ENCODE results near the gene C6orf136. TPM values are rescaled to one million over a fixed set of nuclear protein-coding genes. Genes with fewer than 3 reads are reported as not detected.
A peak's percentile ranks its signal among the peaks of the same experiment; 100 is the strongest.

C6orf136 gene
- total and polyA plus RNA-seq, 9 of the 15 experiments (the other 6 are each of a cell fraction or from before 2014, with no cell fraction given): 14.1 to 63.1 (median 18.4) TPM

DNA sequence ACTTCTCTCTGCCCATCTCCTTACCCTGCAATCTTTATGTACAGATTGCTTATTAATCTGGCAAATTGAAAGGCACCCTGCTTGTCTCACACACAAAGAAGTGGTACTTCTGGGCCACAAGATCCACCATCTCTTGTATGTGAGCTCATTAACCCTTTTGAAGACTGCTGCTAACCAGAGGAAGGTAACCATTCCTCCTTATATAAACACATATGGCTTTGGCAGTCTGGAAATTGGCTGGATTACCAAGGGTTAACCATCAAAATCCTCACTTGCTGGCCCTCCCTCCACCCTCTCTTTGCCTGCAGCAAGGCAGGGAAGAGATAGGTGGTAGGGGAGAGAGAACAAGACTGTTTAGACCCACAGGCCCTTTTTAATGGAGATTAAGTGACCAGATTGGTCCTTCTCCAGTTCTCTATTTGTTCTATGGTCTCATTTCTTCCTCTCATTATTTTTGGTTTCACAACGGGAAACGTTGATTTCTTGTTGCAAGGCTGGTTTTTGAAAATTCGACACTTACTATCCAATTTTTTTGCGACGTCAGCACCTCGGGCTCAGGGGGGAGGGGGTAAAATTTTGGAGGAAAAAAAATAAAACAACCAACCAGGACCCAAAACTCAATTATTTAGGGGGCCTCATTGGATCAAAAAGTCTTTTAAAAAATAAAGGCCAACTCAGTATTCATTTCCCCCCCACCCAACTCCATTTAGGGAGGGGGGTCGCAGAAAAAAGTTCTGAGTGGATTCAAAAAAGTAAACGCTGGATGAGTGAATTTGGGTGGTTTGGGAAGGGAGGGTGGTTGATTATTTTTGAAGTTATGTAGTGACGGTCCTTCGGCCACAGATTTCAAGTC lies 30.7 kb upstream of the C6orf136 start (continued):
- TF ChIP-seq, protein P1, sequence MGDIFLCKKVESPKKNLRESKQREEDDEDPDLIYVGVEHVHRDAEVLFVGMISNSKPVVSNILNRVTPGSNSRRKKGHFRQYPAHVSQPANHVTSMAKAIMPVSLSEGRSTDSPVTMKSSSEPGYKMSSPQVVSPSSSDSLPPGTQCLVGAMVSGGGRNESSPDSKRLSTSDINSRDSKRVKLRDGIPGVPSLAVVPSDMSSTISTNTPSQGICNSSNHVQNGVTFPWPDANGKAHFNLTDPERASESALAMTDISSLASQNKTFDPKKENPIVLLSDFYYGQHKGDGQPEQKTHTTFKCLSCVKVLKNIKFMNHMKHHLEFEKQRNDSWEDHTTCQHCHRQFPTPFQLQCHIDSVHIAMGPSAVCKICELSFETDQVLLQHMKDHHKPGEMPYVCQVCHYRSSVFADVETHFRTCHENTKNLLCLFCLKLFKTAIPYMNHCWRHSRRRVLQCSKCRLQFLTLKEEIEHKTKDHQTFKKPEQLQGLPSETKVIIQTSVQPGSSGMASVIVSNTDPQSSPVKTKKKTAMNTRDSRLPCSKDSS (IDR thresholded peaks at IDR 0.05; ENCODE audit: low read depth, partially characterized antibody): no peak
- no peak for TF ChIP-seq HLTF (IDR thresholded peaks at IDR 0.05)
- TF ChIP-seq TAF9B (IDR thresholded peaks at IDR 0.05; ENCODE audit: partially characterized antibody): no peak
- TF ChIP-seq PML (IDR thresholded peaks at IDR 0.05; ENCODE audit: low read length): peak; percentile 66; the same call in 1 of the 2 replicates
- no peak for TF ChIP-seq HMG20A (CRISPR knock-in tag; conservative IDR thresholded peaks at IDR 0.05)
- TF ChIP-seq, protein P2, sequence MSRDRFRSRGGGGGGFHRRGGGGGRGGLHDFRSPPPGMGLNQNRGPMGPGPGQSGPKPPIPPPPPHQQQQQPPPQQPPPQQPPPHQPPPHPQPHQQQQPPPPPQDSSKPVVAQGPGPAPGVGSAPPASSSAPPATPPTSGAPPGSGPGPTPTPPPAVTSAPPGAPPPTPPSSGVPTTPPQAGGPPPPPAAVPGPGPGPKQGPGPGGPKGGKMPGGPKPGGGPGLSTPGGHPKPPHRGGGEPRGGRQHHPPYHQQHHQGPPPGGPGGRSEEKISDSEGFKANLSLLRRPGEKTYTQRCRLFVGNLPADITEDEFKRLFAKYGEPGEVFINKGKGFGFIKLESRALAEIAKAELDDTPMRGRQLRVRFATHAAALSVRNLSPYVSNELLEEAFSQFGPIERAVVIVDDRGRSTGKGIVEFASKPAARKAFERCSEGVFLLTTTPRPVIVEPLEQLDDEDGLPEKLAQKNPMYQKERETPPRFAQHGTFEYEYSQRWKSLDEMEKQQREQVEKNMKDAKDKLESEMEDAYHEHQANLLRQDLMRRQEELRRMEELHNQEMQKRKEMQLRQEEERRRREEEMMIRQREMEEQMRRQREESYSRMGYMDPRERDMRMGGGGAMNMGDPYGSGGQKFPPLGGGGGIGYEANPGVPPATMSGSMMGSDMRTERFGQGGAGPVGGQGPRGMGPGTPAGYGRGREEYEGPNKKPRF (IDR thresholded peaks at IDR 0.05; ENCODE audit: low read depth, low read length): no peak
- no peak for TF ChIP-seq KLF13 (tag; IDR thresholded peaks at IDR 0.05; ENCODE audit: borderline replicate concordance, low read depth)
- TF ChIP-seq ZNF3 (CRISPR knock-in tag; IDR thresholded peaks at IDR 0.05): no peak
- TF ChIP-seq TGIF2 (CRISPR knock-in tag; IDR thresholded peaks at IDR 0.05): no peak
- TF ChIP-seq PHTF2 (CRISPR knock-in tag; IDR thresholded peaks at IDR 0.05): no peak; the same call in 1 of the 2 replicates
- no peak; the same call in 1 of the 2 replicates for TF ChIP-seq ZNF830 (CRISPR knock-in tag; IDR thresholded peaks at IDR 0.05)
- TF ChIP-seq, protein P3, sequence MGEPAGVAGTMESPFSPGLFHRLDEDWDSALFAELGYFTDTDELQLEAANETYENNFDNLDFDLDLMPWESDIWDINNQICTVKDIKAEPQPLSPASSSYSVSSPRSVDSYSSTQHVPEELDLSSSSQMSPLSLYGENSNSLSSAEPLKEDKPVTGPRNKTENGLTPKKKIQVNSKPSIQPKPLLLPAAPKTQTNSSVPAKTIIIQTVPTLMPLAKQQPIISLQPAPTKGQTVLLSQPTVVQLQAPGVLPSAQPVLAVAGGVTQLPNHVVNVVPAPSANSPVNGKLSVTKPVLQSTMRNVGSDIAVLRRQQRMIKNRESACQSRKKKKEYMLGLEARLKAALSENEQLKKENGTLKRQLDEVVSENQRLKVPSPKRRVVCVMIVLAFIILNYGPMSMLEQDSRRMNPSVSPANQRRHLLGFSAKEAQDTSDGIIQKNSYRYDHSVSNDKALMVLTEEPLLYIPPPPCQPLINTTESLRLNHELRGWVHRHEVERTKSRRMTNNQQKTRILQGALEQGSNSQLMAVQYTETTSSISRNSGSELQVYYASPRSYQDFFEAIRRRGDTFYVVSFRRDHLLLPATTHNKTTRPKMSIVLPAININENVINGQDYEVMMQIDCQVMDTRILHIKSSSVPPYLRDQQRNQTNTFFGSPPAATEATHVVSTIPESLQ (CRISPR knock-in tag; IDR thresholded peaks at IDR 0.05): no peak
- no peak for TF ChIP-seq COPS2 (conservative IDR thresholded peaks at IDR 0.05)
- TF ChIP-seq FOXA1 (IDR thresholded peaks at IDR 0.05; ENCODE audit: borderline replicate concordance): no peak
- TF ChIP-seq KLF10 (CRISPR knock-in tag; IDR thresholded peaks at IDR 0.05): no peak
- TF ChIP-seq RBM15 (IDR thresholded peaks at IDR 0.05; ENCODE audit: insufficient read depth, low read length): no peak
- TF ChIP-seq ZNF212 (CRISPR knock-in tag; IDR thresholded peaks at IDR 0.05): no peak
- peak; percentile 3 for TF ChIP-seq RBM25 (IDR thresholded peaks at IDR 0.05; ENCODE audit: low read depth, low read length, severe bottlenecking)
- TF ChIP-seq SIN3B (IDR thresholded peaks at IDR 0.05; ENCODE audit: low read depth): no peak; the same call in 1 of the 2 replicates
- peak; percentile 95 for TF ChIP-seq POLR2AphosphoS2 (IDR thresholded peaks at IDR 0.05; ENCODE audit: low read length)
- TF ChIP-seq, protein P4, sequence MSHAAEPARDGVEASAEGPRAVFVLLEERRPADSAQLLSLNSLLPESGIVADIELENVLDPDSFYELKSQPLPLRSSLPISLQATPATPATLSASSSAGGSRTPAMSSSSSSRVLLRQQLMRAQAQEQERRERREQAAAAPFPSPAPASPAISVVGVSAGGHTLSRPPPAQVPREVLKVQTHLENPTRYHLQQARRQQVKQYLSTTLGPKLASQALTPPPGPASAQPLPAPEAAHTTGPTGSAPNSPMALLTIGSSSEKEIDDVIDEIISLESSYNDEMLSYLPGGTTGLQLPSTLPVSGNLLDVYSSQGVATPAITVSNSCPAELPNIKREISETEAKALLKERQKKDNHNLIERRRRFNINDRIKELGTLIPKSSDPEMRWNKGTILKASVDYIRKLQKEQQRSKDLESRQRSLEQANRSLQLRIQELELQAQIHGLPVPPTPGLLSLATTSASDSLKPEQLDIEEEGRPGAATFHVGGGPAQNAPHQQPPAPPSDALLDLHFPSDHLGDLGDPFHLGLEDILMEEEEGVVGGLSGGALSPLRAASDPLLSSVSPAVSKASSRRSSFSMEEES (CRISPR knock-in tag; IDR thresholded peaks at IDR 0.05): no peak
- no peak for TF ChIP-seq ZNF224 (CRISPR knock-in tag; IDR thresholded peaks at IDR 0.05)

Measured in K562 (cell line).